MM.1S (cell line): ENCODE results near the gene JPH4.

ENCODE experiments used
- DNase-seq: peaks from one replicate; pipeline ENCODE4 v3.0.0-alpha.2; 2015
- H2AFZ ChIP-seq: fragments of 300-600 bp; sonication (generic); 2 replicates; pipeline ENCODE4 v1.6.0; 2016; ENCODE audit warnings: antibody characterized with exemption, low read length
- H3F3A ChIP-seq: fragments of 300-600 bp; sonication (generic); 2 replicates; pipeline ENCODE4 v1.6.1; 2016; ENCODE audit warnings: mild to moderate bottlenecking, antibody characterized with exemption, low read length, moderate library complexity, mixed read lengths; ENCODE audit not compliant: insufficient read depth
- H3K27ac ChIP-seq: fragments of 300-600 bp; sonication (generic); 2 replicates; pipeline ENCODE4 v1.5.1; 2016; ENCODE audit warnings: mild to moderate bottlenecking, low read length
- H3K27me3 ChIP-seq: fragments of 300-600 bp; sonication (generic); replicated peaks from 2 replicates; pipeline ENCODE4 v1.6.0; 2016; ENCODE audit warnings: low read length; ENCODE audit not compliant: insufficient read depth
- H3K36me3 ChIP-seq: fragments of 300-600 bp; sonication (generic); replicated peaks from 2 replicates; pipeline ENCODE4 v1.6.1; 2016; ENCODE audit warnings: mild to moderate bottlenecking, low read length, mixed read lengths; ENCODE audit not compliant: insufficient read depth
- H3K4me1 ChIP-seq: fragments of 300-600 bp; sonication (generic); 2 replicates; pipeline ENCODE4 v1.6.1; 2016; ENCODE audit warnings: low read length, mixed read lengths
- H3K4me2 ChIP-seq: fragments of 300-600 bp; sonication (generic); 2 replicates; pipeline ENCODE4 v1.6.0; 2016; ENCODE audit warnings: low read depth, low read length
- H3K4me3 ChIP-seq: fragments of 300-600 bp; sonication (generic); 2 replicates; pipeline ENCODE4 v1.5.1; 2016; ENCODE audit warnings: low read length, mixed read lengths
- H3K79me2 ChIP-seq: fragments of 300-600 bp; sonication (generic); 2 replicates; pipeline ENCODE4 v1.6.1; 2016; ENCODE audit warnings: mixed run types, low read length, mixed read lengths
- H3K9ac ChIP-seq: fragments of 300-600 bp; sonication (generic); 2 replicates; pipeline ENCODE4 v1.6.1; 2016; ENCODE audit warnings: low read length, mixed read lengths
- H3K9me2 ChIP-seq: fragments of 300-600 bp; sonication (generic); replicated peaks from 2 replicates; pipeline ENCODE4 v1.6.1; 2016; ENCODE audit warnings: mild to moderate bottlenecking, low read length, mixed read lengths; ENCODE audit not compliant: insufficient read depth
- H3K9me3 ChIP-seq: fragments of 300-600 bp; sonication (generic); replicated peaks from 2 replicates; pipeline ENCODE4 v1.6.1; 2016; ENCODE audit warnings: mild to moderate bottlenecking, low read length, mixed read lengths; ENCODE audit not compliant: insufficient read depth
- H4K20me1 ChIP-seq: fragments of 300-600 bp; sonication (generic); 2 replicates; pipeline ENCODE4 v1.6.1; 2016; ENCODE audit warnings: mild to moderate bottlenecking, low read length, moderate library complexity, mixed read lengths; ENCODE audit not compliant: insufficient read depth
- EZH2 ChIP-seq: fragments of 300-600 bp; sonication (generic); optimal IDR thresholded peaks from 2 replicates; pipeline ENCODE3; 2017; ENCODE audit warnings: low read depth, mild to moderate bottlenecking, antibody characterized with exemption, low read length, mixed read lengths
- EZH2phosphoT487 ChIP-seq: fragments of 300-600 bp; sonication (generic); IDR thresholded peaks from 2 replicates; pipeline ENCODE4 v1.6.1; 2018; ENCODE audit warnings: antibody characterized with exemption, low read length
- TF ChIP-seq, protein P1 (sequence below): fragments of 300-600 bp; sonication (generic); IDR thresholded peaks from 2 replicates; pipeline ENCODE4 v1.5.1; 2016; ENCODE audit warnings: antibody characterized with exemption, low read length, mixed read lengths

Gene JPH4

DNA sequence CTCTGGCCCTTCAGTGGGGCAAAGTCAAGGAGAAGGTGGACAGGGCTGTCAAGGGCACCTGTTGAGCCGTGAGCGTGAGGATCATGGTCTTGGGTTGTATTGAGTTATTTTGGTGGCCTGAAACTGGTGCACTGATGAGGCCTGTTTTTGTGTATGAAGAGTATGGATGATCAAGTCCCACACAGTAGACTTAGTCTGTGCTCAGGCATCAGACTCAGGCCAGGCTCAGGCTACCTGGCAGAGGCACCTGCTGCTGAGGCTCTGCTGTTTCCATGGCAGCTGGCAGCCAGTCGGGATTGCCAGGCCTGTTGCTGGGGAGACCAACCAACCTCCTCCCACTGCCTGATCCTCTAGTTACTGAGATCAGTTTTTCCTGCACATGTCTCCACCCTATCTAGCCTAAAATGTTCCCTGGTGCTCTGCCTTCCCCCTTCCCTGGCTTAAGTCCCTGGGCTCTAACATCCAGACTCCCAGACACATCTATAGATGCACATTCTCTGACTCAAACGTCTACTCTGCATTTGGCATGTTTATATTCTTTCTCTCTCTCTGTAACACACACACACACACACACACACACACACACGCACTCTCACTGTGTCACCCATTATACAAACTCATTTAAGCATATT is 5.1 kb downstream of the JPH4 start:
- Histone ChIP-seq H3K27me3 (0 out of 2 replicates have a peak, but pooled peaks cover 3% of the 10 kb centered on the region), H3F3A (no peaks in the 10 kb centered on the region), H3K4me2 (no peak overlapping the region), H4K20me1 (no peaks in the 10 kb centered on the region), H3K27ac (no peak overlapping the region), H2AFZ (no peak overlapping the region), H3K36me3 (no peaks in the 10 kb centered on the region), H3K4me3 (no peak overlapping the region), H3K9me3 (no peaks in the 10 kb centered on the region), H3K9me2 (no peaks in the 10 kb centered on the region), H3K4me1 (no peaks in the 10 kb centered on the region), H3K79me2 (no peaks in the 10 kb centered on the region), H3K9ac (no peak overlapping the region)
- TF ChIP-seq, protein P1, sequence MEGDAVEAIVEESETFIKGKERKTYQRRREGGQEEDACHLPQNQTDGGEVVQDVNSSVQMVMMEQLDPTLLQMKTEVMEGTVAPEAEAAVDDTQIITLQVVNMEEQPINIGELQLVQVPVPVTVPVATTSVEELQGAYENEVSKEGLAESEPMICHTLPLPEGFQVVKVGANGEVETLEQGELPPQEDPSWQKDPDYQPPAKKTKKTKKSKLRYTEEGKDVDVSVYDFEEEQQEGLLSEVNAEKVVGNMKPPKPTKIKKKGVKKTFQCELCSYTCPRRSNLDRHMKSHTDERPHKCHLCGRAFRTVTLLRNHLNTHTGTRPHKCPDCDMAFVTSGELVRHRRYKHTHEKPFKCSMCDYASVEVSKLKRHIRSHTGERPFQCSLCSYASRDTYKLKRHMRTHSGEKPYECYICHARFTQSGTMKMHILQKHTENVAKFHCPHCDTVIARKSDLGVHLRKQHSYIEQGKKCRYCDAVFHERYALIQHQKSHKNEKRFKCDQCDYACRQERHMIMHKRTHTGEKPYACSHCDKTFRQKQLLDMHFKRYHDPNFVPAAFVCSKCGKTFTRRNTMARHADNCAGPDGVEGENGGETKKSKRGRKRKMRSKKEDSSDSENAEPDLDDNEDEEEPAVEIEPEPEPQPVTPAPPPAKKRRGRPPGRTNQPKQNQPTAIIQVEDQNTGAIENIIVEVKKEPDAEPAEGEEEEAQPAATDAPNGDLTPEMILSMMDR, result no peak
- no peak for DNase-seq

DNA sequence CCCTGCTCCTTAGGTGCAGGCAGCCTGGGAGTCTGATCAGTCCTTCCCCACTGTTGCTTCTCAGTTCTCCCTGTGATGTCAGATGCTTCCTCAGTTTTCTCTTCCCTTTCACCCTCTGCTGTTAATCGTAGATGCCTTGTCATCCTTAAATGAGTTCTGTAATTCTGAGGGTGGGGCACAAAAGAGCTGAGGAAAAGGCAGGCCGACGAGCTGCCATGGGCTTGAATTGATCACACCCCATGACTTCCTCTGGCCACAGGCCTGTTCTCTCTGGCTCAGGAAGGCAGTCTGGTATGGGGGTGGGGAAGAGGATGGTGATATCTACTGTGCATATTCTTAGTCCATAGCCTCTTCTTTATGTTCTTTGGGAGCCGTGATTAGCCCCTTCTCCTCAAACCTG is 5.8 kb downstream of the JPH4 start:
- TF ChIP-seq EZH2phosphoT487 (no peak), EZH2 (no peak)
- TF ChIP-seq, protein P1, result no peak

DNA sequence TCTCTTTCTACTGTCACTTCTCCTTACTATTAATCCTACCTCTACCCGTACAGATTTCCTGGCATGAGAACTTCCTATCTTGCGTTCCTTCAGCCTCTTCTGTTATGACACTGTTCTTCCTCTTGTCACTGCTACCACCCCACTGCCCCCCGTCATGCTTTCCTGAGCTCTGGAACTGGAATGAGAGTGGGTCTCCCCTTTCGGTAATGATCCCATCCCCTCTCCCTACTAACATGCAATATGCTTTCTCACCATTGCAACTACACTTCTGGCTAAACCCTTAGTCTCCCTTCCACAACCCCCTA is 6.1 kb downstream of the JPH4 start:
- H3K4me1 ChIP-seq, result no peaks in the 10 kb centered on the region
- H3K27ac ChIP-seq, result no peak overlapping the region
- H3K4me2 ChIP-seq, result no peak overlapping the region
- no peaks in the 10 kb centered on the region for H3K27me3 ChIP-seq
- no peaks in the 10 kb centered on the region for H3K9me2 ChIP-seq
- no peaks in the 10 kb centered on the region for H3F3A ChIP-seq
- DNase-seq, result no peak
- TF ChIP-seq EZH2, result no peak
- TF ChIP-seq EZH2phosphoT487, result no peak
- TF ChIP-seq, protein P1, result no peak
- no peak overlapping the region for H3K4me3 ChIP-seq
- no peaks in the 10 kb centered on the region for H3K9me3 ChIP-seq
- H2AFZ ChIP-seq, result no peak overlapping the region
- H3K79me2 ChIP-seq, result no peaks in the 10 kb centered on the region
- H3K36me3 ChIP-seq, result no peaks in the 10 kb centered on the region
- H4K20me1 ChIP-seq, result no peaks in the 10 kb centered on the region
- no peak overlapping the region for H3K9ac ChIP-seq

More for the DNA sequence above, 5.8 kb downstream of the JPH4 start:
- Histone ChIP-seq H3K9me2 (no peaks in the 10 kb centered on the region), H4K20me1 (no peaks in the 10 kb centered on the region), H3K9ac (no peak overlapping the region), H3K4me1 (no peaks in the 10 kb centered on the region), H3K36me3 (no peaks in the 10 kb centered on the region), H3F3A (no peaks in the 10 kb centered on the region), H3K9me3 (no peaks in the 10 kb centered on the region), H3K27ac (no peak overlapping the region), H3K4me2 (no peak overlapping the region), H2AFZ (no peak overlapping the region), H3K4me3 (no peak overlapping the region), H3K27me3 (no peaks in the 10 kb centered on the region), H3K79me2 (no peaks in the 10 kb centered on the region)
- no peak for DNase-seq
